IMR-90 (cell line): ENCODE measurements around the gene PCBP3.
A peak's percentile ranks its signal among the peaks of the same experiment; 100 is the strongest.

Source experiments
- BHLHE40 ChIP-seq: fragments of 150-350 bp; IDR thresholded peaks from 2 replicates; pipeline ENCODE4 v1.6.1; 2016; ENCODE audit warnings: mild to moderate bottlenecking, low read depth, low read length
- CEBPB ChIP-seq: IDR thresholded peaks from 2 replicates; pipeline ENCODE4 v1.6.1; 2012; ENCODE audit warnings: low read depth, low read length, improper control_type of control experiment
- CHD1 ChIP-seq: IDR thresholded peaks from 2 replicates; pipeline ENCODE4 v1.6.1; 2012; ENCODE audit warnings: low read depth, low read length, improper control_type of control experiment
- FOS ChIP-seq: fragments of 150-350 bp; IDR thresholded peaks from 2 replicates; pipeline ENCODE4 v1.6.1; 2016; ENCODE audit warnings: low read depth, low read length
- MAFK ChIP-seq: IDR thresholded peaks from 2 replicates; pipeline ENCODE4 v1.6.1; 2012; ENCODE audit warnings: low read depth, low read length, improper control_type of control experiment
- MXI1 ChIP-seq: IDR thresholded peaks from 2 replicates; pipeline ENCODE4 v1.6.1; 2012; ENCODE audit warnings: low read depth, mild to moderate bottlenecking, low read length, moderate library complexity, borderline replicate concordance
- NFE2L2 ChIP-seq: fragments of 150-350 bp; IDR thresholded peaks from 2 replicates; pipeline ENCODE4 v1.6.1; 2016; ENCODE audit warnings: low read depth, mild to moderate bottlenecking, low read length
- POLR2A ChIP-seq: IDR thresholded peaks from 2 replicates; pipeline ENCODE4 v1.6.1; 2012; ENCODE audit warnings: mild to moderate bottlenecking, low read depth, low read length
- RAD21 ChIP-seq: IDR thresholded peaks from 2 replicates; pipeline ENCODE4 v1.6.1; 2012; ENCODE audit warnings: low read length, improper control_type of control experiment
- RFX5 ChIP-seq: IDR thresholded peaks from 2 replicates; pipeline ENCODE4 v1.8.0; 2012; ENCODE audit warnings: low read depth, mild to moderate bottlenecking, low read length, moderate library complexity
- SMC3 ChIP-seq: fragments of 150-350 bp; IDR thresholded peaks from 2 replicates; pipeline ENCODE4 v1.6.1; 2016; ENCODE audit warnings: low read depth, mild to moderate bottlenecking, antibody characterized with exemption, low read length, moderate library complexity
- TF ChIP-seq, protein P1 (sequence below): conservative IDR thresholded peaks from 2 replicates; pipeline ENCODE4 v1.5.1; 2012; ENCODE audit warnings: mild to moderate bottlenecking, low read depth, low read length, improper control_type of control experiment
- TF ChIP-seq, protein P2 (sequence below): fragments of 150-350 bp; IDR thresholded peaks from 2 replicates; pipeline ENCODE4 v1.6.1; 2017; ENCODE audit warnings: mild to moderate bottlenecking, antibody characterized with exemption, low read length, low read depth
- TF ChIP-seq, protein P3 (sequence below): fragments of 150-350 bp; IDR thresholded peaks from 2 replicates; pipeline ENCODE4 v1.6.1; 2016; ENCODE audit warnings: low read depth, mild to moderate bottlenecking, low read length, moderate library complexity, borderline replicate concordance

DNA sequence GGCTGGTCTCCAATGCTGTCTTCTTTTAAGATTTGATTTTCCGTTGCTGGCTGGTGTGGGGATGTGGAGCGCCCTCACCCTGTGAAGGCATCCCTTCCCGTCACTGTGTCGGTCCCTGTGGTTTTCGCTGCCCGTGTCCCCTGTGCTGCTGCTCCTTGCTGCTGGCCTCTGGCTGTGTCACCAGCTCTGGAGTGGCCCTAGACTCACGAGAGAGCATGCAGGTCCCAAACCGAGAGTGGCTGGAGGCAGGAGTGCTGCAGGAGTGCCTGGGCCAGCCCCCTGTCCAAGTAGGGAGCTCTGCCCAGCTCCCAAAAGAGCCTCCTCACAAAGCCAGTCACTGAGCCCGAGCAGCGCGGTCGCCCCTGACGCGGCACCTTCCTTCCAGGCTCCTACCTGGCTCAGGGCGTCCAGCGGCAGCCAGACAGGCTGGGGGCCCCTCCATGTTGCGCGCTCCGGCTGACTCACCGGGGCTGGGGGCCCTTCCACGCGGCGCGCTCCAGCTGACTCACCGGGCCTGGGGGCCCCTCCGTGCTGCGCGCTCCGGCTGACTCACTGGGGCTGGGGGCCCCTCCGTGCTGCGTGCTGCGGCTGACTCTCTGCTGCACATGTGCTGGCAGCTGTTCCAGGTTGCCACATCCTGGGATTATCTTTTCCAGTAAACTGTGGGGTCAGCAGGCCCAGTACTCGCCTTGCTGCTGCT lies 231.3 kb downstream of the PCBP3 start:
- TF ChIP-seq, protein P1, sequence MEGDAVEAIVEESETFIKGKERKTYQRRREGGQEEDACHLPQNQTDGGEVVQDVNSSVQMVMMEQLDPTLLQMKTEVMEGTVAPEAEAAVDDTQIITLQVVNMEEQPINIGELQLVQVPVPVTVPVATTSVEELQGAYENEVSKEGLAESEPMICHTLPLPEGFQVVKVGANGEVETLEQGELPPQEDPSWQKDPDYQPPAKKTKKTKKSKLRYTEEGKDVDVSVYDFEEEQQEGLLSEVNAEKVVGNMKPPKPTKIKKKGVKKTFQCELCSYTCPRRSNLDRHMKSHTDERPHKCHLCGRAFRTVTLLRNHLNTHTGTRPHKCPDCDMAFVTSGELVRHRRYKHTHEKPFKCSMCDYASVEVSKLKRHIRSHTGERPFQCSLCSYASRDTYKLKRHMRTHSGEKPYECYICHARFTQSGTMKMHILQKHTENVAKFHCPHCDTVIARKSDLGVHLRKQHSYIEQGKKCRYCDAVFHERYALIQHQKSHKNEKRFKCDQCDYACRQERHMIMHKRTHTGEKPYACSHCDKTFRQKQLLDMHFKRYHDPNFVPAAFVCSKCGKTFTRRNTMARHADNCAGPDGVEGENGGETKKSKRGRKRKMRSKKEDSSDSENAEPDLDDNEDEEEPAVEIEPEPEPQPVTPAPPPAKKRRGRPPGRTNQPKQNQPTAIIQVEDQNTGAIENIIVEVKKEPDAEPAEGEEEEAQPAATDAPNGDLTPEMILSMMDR = no peak
- TF ChIP-seq RFX5 (no peak), POLR2A (peak; percentile 64; the same call in 1 of the 2 replicates), RAD21 (peak; percentile 6; the same call in 1 of the 2 replicates), MAFK (peak; percentile 38; the same call in 1 of the 2 replicates), MXI1 (peak; percentile 91), CEBPB (peak; percentile 97), SMC3 (no peak; the same call in 1 of the 2 replicates), BHLHE40 (peak; percentile 97), NFE2L2 (peak; percentile 63; the same call in 1 of the 2 replicates), FOS (peak; percentile 100), CHD1 (no peak)
- TF ChIP-seq, protein P2, sequence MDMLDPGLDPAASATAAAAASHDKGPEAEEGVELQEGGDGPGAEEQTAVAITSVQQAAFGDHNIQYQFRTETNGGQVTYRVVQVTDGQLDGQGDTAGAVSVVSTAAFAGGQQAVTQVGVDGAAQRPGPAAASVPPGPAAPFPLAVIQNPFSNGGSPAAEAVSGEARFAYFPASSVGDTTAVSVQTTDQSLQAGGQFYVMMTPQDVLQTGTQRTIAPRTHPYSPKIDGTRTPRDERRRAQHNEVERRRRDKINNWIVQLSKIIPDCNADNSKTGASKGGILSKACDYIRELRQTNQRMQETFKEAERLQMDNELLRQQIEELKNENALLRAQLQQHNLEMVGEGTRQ = peak; percentile 69
- TF ChIP-seq, protein P3, sequence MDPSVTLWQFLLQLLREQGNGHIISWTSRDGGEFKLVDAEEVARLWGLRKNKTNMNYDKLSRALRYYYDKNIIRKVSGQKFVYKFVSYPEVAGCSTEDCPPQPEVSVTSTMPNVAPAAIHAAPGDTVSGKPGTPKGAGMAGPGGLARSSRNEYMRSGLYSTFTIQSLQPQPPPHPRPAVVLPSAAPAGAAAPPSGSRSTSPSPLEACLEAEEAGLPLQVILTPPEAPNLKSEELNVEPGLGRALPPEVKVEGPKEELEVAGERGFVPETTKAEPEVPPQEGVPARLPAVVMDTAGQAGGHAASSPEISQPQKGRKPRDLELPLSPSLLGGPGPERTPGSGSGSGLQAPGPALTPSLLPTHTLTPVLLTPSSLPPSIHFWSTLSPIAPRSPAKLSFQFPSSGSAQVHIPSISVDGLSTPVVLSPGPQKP = no peak
